Forelimb muscle (tissue), 1 donor: Measurements from ENCODE around the gene KLHDC7B. TPM values are rescaled to one million over a fixed set of nuclear protein-coding genes. Genes with fewer than 3 reads are reported as not detected.

Experiments used
- DNase-seq: peaks from one replicate; pipeline ENCODE4 v3.0.0-alpha.2; 2013; ENCODE audit warnings: low read depth
- polyA plus RNA-seq: library from polyadenylated mRNA; unstranded; fragments of 120-200 nt; gene quantifications from one replicate; pipeline ENCODE4 v1.2.1, GENCODE V29; 2013; ENCODE audit not compliant: insufficient read length

The KLHDC7B gene
- polyA plus RNA-seq, 1 donor, result 0.03 TPM

DNA sequence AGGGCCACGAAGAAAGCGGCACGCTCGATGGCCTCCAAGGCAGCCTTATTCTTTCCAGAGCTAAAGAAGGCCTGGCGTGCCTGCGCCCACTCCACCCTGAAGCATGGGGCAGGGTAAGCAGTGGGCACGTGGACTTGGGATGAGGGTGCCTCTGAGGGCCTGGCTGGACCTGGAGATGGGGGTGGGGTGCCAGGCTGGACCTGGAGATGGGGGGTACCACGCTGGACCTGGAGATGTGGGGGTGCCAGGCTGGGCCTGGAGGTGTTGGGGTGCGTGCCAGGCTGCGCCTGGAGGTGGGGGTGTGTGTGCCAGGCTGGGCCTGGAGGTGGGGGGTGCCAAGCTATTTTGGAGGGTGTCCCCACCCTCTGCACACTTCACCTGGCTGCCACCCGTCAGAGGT lies 27.3 kb downstream of the KLHDC7B start:
- no peak for DNase-seq

DNA sequence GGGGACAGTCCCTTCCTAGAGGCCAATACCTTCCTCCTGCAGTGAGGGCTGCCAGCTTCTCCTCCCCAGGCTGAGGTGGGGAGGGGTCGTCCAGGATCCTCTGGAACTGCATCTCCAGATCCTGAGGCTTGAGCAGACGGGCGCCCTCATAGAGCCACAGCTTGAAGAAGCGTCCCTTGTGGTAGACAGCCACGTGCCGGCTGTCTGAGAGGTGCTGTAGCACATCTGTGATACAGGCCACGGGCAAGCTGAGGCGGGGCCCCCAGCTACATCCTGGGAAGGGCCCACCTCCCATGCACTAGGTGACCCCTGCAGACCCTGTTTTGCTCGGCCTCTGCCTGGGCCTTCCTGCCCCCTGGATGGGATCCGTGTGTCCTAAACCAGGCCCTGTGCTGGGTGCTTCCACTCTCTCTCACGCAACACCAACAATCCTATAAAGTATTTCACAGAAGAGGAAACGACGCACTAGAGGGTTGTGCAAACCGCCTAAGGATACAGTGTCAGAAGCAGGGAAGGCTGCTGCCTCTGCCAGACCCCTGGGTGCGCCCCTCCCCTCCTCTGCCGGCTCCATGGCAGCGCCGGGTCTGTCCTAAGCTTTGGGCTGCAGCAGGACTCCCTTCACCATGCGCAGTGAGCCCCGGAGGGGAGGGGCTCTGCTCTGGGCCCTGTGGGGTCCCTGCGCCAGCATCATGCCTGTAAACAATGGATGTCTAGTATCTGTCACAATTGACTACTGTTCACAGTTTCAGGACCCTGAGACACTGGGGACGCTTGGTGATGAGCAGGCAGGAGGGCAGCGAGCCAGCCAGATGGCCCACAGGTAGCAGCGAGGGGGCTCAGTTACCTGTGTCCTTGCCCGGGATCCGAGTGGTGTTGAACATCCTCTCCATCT lies 28.0 kb downstream of the KLHDC7B start:
- DNase-seq, result no peak

DNA sequence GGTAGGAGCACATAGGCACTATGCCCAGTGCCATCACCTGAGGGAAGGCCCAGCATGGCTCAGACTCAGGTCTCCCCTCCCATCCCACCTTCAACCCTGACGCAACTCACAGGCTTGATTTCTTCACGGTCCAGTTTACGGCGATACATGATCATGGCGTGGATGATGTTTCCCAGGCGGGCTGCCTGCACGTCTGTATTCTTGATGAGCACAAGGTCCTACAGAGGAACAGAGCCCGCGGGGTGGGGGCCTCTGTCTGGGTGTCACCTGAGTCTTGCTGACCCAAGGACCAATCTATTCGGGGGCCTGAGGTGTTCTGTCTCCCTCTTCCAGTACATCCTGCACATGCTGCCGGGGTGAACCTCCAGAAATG lies 28.7 kb downstream of the KLHDC7B start:
- DNase-seq, result no peak

DNA sequence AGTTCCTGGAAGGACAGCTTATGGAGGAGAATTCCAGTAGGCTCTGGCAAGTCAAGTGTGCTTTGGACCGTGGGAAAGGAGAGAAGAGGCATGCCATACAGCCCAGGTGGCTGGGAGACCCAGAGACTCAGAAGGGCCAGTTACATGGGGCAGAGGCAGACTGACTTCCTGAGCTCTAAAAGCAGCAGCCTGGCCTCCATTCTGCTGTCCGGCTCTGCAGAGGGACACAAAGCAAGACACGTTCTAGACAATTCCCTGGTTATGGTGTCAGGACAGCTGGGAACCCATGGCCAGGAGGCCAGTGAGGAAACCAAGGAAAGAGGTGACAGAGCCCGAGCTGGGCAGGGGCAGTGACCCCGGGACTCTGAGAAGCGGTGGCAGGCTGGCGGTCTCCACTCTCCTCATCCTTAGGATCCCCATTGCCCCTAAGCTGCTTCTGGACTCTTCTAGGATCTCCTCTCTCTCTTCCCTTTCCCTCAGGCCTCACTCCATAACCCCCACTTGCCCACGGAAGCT lies 29.8 kb downstream of the KLHDC7B start:
- no peak for DNase-seq

DNA sequence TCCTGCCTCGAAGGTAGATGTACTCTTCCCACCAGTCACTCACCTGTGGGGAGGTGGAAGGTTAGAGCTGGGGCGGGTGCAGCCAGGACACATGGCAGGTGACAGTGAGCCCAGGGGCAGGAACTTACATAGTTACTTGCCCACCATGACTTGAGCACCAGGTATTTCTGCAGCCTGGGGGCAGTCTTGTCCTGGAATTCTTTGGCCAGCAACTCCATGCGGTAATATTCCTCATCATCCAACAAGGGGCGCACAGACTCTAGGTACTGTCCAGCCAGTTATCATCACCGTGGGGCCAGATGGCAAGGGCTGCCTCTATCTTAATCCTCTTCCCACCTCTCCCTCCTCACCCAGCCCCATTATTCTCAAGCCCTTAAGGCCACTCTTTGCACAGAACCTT lies 30.4 kb downstream of the KLHDC7B start:
- no peak for DNase-seq

DNA sequence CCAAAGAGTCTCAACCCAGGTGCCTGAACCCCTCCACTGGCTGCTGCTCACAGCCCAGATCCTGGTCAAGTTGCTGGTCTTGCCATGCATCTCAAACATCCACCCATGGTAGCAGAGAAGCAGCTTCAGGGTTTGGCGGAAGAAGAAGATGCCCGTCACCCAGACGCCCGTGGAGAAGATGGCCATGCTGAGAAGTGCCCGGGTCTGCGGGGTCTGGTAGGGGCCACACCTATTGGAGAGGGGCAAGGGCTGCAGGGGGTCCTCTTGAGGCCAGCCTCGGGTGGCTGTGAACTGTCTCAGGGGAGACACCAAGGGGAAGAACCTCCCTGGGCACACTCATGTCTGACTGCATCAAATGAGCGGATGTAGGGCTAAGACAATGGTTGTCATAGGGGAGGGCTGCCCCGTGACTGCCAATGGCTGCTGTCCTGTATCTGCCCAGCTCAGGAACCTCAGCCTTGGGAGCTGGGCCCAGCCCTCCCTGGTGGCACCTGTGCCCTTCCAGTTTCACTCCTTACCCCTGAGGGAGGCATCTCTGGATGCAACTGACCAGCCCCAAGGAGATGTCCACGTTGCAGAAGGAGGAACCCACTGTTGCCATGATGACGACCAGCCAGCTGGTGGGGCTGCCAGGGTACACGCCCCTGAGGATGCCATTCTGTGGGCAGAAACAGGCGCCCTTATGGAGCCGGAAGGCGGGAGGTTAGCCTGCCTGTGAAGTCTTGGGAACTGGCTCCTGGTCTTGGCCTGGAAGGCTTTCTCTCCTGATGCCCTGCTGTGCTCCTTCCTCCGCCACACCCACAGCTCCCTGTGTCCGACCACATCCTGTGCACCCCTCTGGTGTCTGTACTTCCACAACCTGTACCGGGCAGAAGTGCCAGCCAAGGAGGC lies 31.4 kb downstream of the KLHDC7B start:
- no peak for DNase-seq

DNA sequence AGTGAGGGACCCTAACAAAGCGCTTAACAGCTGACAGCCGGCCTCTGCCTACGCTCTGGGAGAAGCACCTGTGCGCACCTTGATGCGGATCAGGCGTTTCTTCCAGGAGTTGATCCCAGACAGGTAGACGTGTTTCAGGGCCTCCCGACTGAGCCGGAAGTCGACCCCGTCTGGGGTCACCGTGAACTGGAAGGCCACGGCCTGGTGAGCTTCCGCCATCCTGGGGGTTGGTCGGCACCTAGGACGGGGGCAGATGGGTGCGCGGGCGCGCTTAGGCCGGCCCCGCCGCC lies 31.9 kb downstream of the KLHDC7B start:
- no peak for DNase-seq

DNA sequence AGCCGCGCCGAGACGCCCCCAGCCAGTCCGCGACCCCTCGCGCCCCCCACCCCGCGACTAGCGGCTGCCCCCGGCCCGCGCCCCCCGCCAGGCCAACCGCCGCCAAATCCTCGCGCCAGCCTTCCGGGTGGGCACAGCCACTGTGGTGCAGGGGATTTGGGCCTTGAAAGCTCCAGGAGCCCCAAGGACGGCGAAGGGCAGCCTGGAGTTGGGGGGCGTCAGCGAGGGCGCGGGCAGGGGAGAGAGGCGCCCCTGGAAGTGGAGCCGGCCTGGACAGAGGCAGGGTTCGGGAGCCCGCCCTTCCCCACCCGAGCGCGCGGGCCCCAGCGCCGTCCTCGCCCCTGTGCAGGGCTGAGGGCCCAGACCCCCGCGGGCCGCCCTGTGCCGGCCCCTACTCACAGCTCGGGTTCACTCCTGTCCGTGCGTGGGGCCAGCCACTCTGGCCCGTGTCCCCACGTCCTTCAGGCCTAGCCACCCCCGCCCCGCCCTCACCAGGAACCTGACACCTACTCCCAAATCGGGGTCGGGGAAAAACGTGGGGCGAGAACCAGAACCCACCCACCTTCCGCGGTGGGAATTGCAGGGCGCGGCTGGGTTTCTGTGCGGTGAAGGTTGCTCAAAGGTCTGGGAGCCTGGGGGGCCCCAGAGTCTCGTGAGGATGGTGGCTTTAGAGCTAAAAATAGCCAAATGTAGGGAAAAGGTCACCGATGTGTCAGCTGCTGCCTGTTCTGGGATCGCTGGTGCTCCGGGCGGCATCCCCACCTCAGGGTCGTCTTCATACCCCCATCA lies 32.5 kb downstream of the KLHDC7B start, which contains the start of gene CPT1B:
Gene CPT1B (minus strand): TSS at position 441 of the 789 bp plus-strand sequence. CDS start 512 bp downstream, outside the sequence.
- DNase-seq, result no peak

DNA sequence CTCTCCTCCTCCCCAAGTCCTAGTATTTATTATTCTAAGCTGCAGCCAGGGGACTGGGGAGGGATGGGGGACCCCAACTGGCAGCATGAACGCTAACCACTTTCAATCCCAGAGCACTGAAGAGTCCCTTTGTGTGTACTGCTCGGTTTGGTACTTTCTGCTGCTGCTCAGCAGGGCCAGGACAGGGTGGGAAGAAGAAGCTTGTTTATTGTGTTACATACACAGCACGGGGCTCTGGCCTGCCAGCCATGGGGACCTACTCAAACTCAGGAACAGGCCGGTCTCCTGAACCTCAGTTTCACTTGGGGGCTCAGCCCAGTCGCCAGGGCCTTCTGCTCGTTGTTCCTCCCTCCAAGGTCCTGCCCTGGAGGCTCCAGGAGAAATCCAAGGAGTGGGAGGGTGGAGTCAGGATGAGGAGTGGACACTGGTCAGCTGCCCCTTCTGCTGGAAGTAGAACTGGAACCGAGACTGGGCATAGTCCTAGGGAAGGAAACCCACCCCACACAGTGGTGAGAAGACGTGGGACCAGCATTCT lies 33.1 kb downstream of the KLHDC7B start:
- no peak for DNase-seq

DNA sequence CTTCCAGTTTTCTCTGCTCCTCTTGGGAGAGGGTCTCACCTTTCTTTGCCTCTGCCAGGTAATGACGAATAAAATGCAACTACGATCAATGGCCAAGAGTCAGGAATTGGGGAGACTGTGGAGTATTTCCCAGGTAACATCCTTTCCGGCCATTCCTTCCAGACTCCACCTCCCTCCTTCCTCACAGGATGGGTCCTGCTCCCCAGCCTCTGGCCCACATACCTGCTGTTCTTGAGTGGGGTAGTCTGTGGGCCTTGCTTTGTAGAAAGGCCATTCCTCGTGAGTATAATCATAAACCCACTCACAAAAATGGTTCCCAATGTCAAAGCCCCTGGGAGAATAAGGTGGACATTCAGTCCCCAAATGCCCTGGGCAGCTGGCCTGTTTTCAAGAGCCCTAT lies 34.1 kb downstream of the KLHDC7B start:
- no peak for DNase-seq

DNA sequence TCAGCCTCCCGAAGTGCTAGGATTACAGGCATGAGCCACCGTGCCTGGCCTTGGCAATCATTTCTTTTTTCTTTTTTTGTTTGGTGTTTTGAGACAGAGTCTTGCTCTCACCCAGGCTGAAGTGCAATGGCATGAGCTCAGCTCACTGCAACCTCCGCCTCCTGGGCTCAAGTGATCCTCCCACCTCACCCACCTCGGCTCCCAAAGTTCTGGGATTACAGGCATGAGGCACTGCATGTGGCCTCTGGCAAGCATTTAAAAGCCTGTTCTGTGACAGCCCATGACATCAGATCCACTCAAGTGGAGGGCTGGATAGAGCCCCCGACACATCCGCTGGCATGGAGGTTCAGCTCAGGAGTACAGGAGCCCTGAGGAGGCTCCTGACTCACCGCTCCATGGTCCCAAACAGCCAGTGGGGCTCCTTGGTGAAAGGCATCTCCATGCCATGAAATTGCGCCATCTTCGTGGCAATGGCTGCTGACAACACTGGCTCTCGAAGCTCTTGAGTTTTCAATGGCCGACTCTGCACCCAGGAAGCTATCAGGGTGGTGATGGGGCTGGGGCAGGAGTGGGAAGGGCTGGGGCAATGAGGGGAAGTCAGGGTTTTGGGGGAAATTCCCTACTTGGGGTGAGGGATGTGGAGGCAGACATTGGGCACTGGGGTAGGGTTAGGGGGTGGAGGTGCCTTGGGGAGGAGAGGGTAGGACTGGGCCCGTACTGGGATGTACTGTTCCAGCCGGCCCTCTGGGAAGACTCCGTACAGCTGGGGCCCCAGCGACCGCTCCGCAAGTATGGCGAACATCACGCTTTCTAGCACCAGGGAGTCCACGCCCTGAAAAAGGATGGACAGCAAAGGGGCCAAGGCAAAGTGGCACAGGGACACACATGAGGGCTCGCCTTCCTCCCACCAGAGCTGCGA lies 35.6 kb downstream of the KLHDC7B start:
- DNase-seq, result no peak

DNA sequence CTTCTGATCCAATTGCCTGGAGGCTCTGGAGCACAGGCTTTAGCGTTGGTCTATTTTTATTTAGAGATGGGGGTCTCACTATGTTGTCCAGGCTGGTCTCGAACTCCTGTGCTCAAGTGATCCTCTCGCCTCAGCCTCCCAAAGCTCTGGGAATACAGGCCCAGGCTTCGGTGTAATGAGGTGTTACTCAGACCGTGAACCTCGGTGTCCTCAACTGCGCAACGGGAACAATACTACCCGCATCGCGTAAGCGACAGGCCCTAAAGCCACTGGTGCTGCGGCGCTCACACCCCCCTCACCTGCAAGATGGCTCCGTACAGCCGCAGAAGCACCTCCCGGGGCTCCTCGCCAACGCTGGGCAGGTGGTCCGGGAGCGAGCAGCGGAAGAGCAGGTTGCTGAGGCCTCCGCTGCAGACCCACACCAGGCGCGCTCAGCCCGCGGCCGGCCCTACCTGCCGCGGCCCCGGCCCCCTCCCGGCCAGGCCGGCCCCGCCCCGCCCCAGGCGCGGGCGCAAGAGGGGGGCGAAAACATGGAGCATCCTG lies 36.3 kb downstream of the KLHDC7B start:
- DNase-seq, result no peak

DNA sequence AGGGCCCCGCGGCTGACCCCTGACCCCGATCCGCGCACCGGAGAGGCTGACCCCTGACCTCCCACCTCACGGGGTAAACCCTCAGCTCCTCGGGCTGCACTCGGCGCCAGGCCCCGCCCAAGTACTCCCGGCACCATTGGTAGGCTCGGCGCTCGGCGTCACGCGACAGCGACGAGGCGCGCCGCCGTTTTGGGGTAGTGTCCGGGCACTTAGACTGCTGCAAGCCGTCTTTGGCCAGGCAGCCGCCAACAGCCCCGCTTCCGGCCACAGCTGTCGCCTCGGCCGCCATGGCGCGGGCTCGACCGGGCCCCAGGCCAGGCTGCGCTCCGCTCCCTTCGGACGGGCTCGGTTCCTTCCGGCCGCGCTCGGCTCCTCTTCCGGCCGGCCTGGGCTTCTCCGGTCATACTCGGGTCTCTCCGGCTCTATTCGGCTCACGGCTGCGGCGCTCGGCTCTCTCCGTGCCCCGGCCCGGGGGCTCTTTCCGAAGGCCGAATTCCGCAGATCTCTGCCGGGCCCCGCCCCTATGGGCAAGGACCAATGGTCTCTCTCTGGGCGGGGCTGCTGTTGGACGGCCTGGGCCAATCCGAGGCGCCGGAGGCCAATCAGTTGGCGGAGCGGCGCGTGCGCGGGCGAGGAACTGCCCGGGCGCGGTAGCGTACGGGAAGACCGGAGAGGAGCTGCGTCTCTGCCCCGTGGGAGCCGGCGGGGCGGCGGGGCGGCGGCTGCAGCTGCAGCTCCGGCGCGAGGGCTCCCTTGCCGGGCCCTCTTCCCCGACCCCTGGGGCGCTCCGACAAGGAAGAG lies 37.0 kb downstream of the KLHDC7B start, which contains the start of gene CHKB:
Gene CHKB (minus strand): TSS at position 357 of the 801 bp plus-strand sequence. CDS start 68 bp downstream, at position 289.
- DNase-seq, result peak; percentile 94

DNA sequence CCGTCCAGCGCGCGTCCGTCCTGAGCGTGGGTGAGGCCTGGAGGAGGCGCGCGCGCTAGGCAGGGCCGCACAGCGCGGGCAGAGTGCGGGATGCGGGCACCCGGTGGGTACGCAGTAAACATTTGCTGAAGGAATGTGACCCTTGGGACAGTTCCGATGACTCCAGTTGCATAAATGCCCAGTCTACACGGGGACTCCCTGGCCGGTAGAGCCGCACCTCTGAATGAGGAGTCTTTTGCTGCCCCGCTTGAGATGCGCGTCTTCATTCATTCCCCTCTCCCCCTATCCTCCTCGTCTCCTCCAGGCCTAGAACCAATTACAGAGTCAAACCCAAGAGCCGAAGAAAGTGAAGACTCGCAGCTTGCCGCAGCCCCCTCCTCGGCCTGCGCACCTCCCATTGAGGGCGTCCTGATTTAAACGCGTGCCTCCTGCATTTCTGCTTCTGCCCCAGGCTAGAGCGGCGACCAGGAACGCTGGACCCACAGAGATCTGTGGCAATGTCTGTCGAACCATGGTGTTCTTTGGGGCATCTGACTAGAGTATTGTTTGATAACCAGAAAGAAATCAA lies 37.7 kb downstream of the KLHDC7B start:
- DNase-seq, result no peak

DNA sequence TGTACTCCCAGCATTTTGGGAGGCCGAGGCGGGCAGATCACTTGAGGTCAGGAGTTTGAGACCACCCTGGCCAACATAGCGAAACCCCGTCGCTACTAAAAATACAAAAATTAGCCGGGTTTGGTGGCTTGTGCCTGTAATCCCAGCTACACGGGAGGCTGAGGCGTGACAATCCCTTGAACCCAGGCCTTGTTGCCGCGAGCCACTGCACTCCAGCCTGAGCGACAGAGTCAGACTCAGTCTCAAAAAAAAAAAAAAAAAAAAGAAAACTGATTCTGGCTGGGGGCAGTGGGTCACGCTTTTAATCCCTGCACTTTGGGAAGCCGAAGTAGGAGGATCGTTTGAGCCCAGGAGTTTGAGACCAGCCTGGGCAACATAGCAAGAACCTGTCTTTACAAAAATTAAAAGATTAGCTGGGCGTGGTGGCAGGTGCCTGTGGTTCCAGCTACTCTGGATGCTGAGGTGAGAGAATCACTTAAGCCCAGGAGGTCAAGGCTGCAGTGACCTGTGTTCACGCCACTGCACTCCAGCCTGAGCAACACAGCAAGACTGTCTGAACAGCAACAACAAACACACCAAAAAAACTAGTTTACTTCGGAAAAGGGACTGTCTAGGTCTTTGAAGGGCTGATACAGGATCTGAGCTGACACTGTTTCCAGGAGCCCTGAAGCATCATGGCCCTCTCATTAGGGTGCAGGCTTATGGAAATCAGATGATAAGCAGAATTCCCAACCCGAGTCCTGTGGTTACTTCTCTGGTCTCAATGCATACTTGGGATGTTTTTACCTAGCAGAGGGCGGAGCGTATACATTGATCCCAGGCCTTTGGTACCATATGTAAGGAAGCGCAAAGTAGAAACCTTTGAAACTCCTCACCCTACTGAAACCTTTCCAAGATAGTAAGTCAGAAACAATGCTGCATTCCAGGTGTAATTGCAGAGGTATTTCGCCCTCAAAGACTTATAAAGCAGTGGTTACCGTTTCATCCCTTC lies 38.7 kb downstream of the KLHDC7B start:
- no peak for DNase-seq

DNA sequence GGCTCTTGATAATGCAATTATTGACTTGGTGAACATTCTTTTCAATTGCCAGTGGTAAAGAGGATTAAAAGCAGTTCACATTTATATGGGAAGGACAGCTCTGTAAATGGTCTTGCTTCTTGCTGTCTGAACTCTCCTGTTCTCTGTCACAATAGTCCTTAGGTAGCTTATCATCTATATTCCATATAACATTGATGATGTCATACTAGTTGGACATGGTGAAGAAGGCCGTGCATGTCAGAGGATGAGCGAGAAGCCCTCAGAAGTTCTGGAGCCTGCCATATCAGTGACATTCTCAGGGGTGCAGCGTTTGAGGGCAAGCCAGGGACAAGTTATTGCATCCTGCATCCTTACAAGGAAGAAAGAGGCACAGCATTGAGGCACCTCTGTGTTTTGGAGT lies 39.5 kb downstream of the KLHDC7B start:
- DNase-seq, result no peak

DNA sequence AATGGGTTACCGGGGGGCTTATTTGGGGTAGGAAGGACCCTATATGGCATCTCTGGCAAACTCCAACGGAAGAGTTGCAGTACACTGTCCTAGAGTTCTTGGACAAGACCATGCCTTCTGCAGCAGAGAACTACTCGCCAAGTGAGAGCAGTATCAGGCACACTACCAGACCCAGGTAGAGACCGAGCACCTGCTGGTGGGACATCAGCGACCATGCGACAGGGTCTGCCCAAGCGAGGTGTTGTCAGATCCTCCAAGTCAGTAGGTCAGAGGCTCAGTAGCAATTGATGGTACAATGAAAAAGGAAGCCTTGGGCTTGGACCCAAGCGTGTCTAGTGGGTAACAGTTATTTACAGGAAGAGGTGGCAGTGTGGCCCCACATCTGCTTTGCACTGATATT lies 40.1 kb downstream of the KLHDC7B start:
- no peak for DNase-seq

DNA sequence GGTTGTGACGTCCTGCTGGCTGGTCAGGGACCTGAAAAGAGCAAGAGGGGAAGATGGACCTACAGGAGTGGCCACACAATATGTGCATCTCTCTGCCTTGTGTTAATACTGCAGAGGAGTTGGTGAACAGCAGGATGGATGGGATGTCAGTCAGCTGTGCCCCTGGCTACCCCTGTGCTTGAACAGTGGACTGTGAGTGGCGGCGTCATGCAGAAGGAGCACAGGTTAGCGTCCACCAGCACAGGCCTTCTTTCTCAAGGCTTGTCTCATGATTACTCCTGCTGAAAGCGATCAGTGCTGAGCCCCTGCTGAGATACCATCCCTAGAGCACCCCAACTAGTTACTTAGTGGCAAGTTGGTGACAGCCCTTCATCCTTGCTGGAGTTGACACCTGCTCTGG lies 40.7 kb downstream of the KLHDC7B start:
- DNase-seq, result no peak
